Suprapubic skin (tissue), 4 donors: ENCODE measurements around the gene MAD2L1BP.

Source experiments
- CTCF ChIP-seq, 2 donors: fragments of 200-600 bp in 1 of 2; fragments of 450-650 bp in 1 of 2; sonication (generic) in 1 of 2; IDR thresholded peaks; one replicate each; pipeline ENCODE4 v1.5.1; 2016 to 2019; ENCODE audit warnings: antibody characterized with exemption in 2 of 2, mild to moderate bottlenecking in 1 of 2, moderate library complexity in 1 of 2
- POLR2A ChIP-seq, 2 donors: fragments of 450-650 bp; IDR thresholded peaks; one replicate each; pipeline ENCODE4 v1.6.1; 2017; ENCODE audit warnings: antibody characterized with exemption in 2 of 2, mild to moderate bottlenecking in 2 of 2, moderate library complexity in 2 of 2
- POLR2AphosphoS5 ChIP-seq, 3 donors: sonication (generic); formaldehyde crosslinking; IDR thresholded peaks; one replicate each; pipeline ENCODE4 v1.6.1; 2017; ENCODE audit warnings: antibody characterized with exemption in 3 of 3

GRCh38 chr6:43673444-43674084 lies 37.9 kb downstream of the MAD2L1BP start:
- TF ChIP-seq CTCF (IDR thresholded peaks at IDR 0.05) (no peak), POLR2AphosphoS5 (IDR thresholded peaks at IDR 0.05) (no peak), POLR2A (IDR thresholded peaks at IDR 0.05) (no peak)
